Measurements from ENCODE around the gene LUZP2.

Gene LUZP2

GRCh38 chr11:25119416-25119815, 622.6 kb downstream of the LUZP2 start:
- no peak for DNase-seq (ENCODE audit: low read depth in 2 of 2)

All from stimulated activated CD8-positive, alpha-beta memory T cell treated with anti-CD3 and anti-CD28 coated beads, Interleukin-2, amount 100 ng/mL, for 48 hours (primary cell).